IMR-90 (cell line): ENCODE data around the gene CCDC148. TPM values are rescaled to one million over a fixed set of nuclear protein-coding genes. Genes with fewer than 3 reads are reported as not detected.

ENCODE experiments used
- ATAC-seq: fragments of 200-7000 bp; cut with Tn5 transposase; 2 replicates; pipeline ENCODE4 v1.9.1; 2020; ENCODE audit warnings: low read depth, mild to moderate bottlenecking, moderate library complexity
- BruUV-seq: library from RNA; stranded (reverse); fragments of 400-500 nt; replicated peaks from 2 replicates; lab custom pipeline; 2021; lab: Mats Ljungman, UMichigan
- CTCF ChIA-PET: fragments of 300-600 bp; formaldehyde crosslinking; extraction: SDS; loops from one replicate; lab custom pipeline; 2021; ENCODE audit warnings: antibody characterized with exemption; lab: Yijun Ruan, JAX
- POLR2A ChIA-PET: fragments of 300-600 bp; sonication (Branson Sonifier 250); formaldehyde crosslinking; loops from one replicate; lab custom pipeline; 2022; ENCODE audit warnings: antibody characterized with exemption; ENCODE audit not compliant: unreplicated experiment; lab: Charles Lee
- DNase-seq: peaks from one replicate; pipeline ENCODE4 v3.0.0; 2013
- H2AFZ ChIP-seq: replicated peaks from 2 replicates; pipeline ENCODE3; 2013; ENCODE audit warnings: low read length, mild to moderate bottlenecking; ENCODE audit not compliant: poor library complexity
- H2AK5ac ChIP-seq: 2 replicates; pipeline ENCODE4 v1.6.1; 2013; ENCODE audit warnings: low read depth, low read length, inconsistent platforms
- H2AK9ac ChIP-seq: replicated peaks from 2 replicates; pipeline ENCODE3; 2013; ENCODE audit warnings: mild to moderate bottlenecking, low read depth, low read length, moderate library complexity; ENCODE audit not compliant: poor library complexity
- H2BK120ac ChIP-seq: 2 replicates; pipeline ENCODE4 v1.6.1; 2013; ENCODE audit warnings: low read depth, low read length, inconsistent platforms
- H2BK15ac ChIP-seq: 3 replicates; pipeline ENCODE4 v1.6.1; 2013; ENCODE audit warnings: low read depth, low read length, inconsistent platforms
- H2BK20ac ChIP-seq: 2 replicates; pipeline ENCODE4 v1.6.1; 2013; ENCODE audit warnings: low read depth, mild to moderate bottlenecking, inconsistent platforms, low read length, moderate library complexity
- H2BK5ac ChIP-seq: 2 replicates; pipeline ENCODE4 v1.6.1; 2013; ENCODE audit warnings: mild to moderate bottlenecking, low read depth, low read length, inconsistent platforms; ENCODE audit not compliant: poor library complexity, severe bottlenecking
- H3K14ac ChIP-seq: replicated peaks from 2 replicates; pipeline ENCODE4 v1.6.1; 2013; ENCODE audit warnings: low read depth, low read length, inconsistent platforms
- H3K18ac ChIP-seq: 2 replicates; pipeline ENCODE4 v1.6.1; 2013; ENCODE audit warnings: low read depth, low read length, control low read depth
- H3K23ac ChIP-seq: 2 replicates; pipeline ENCODE4 v1.6.1; 2013; ENCODE audit warnings: low read depth, low read length, inconsistent platforms
- H3K27ac ChIP-seq: 2 replicates; pipeline ENCODE4 v1.5.1; 2013; ENCODE audit warnings: mild to moderate bottlenecking, control low read depth, low read length; ENCODE audit not compliant: insufficient read depth
- H3K27me3 ChIP-seq: 2 replicates; pipeline ENCODE4 v1.6.1; 2013; ENCODE audit warnings: low read length; ENCODE audit not compliant: control insufficient read depth, insufficient read depth
- H3K36me3 ChIP-seq: 2 replicates; pipeline ENCODE4 v1.6.1; 2013; ENCODE audit warnings: low read length, mixed read lengths; ENCODE audit not compliant: control insufficient read depth, insufficient read depth
- H3K4ac ChIP-seq: 2 replicates; pipeline ENCODE4 v1.6.1; 2013; ENCODE audit warnings: low read depth, low read length, inconsistent platforms
- H3K4me1 ChIP-seq: 2 replicates; pipeline ENCODE4 v1.6.1; 2013; ENCODE audit warnings: low read length, mixed read lengths; ENCODE audit not compliant: control insufficient read depth, insufficient read depth
- H3K4me2 ChIP-seq: 2 replicates; pipeline ENCODE4 v1.6.1; 2013; ENCODE audit warnings: low read depth, mild to moderate bottlenecking, control low read depth, low read length, moderate library complexity
- H3K4me3 ChIP-seq: 2 replicates; pipeline ENCODE4 v1.5.1; 2013; ENCODE audit warnings: low read depth, mild to moderate bottlenecking, control low read depth, low read length, moderate library complexity; ENCODE audit not compliant: insufficient read depth
- H3K56ac ChIP-seq: 2 replicates; pipeline ENCODE4 v1.6.1; 2013; ENCODE audit warnings: low read length, inconsistent platforms; ENCODE audit not compliant: insufficient read depth; ENCODE audit errors: extremely low read depth
- H3K79me1 ChIP-seq, 2 experiments: 2 replicates each; pipeline ENCODE4 v1.6.1; 2013; ENCODE audit warnings: low read length in 2 of 2, inconsistent platforms in 1 of 2, low read depth in 1 of 2
- H3K9ac ChIP-seq: 2 replicates; pipeline ENCODE4 v1.6.1; 2013; ENCODE audit warnings: low read depth, low read length, control low read depth
- H3K9me1 ChIP-seq: 2 replicates; pipeline ENCODE4 v1.6.1; 2013; ENCODE audit warnings: low read length, inconsistent platforms; ENCODE audit not compliant: insufficient read depth
- H3K9me3 ChIP-seq: 2 replicates; pipeline ENCODE4 v1.6.1; 2013; ENCODE audit warnings: low read length; ENCODE audit not compliant: control insufficient read depth, insufficient read depth
- H4K20me1 ChIP-seq: 2 replicates; pipeline ENCODE4 v1.6.1; 2013; ENCODE audit warnings: low read length, inconsistent platforms; ENCODE audit not compliant: insufficient read depth
- H4K5ac ChIP-seq: 2 replicates; pipeline ENCODE4 v1.6.1; 2013; ENCODE audit warnings: mild to moderate bottlenecking, low read depth, low read length, control low read depth
- H4K8ac ChIP-seq, 2 experiments: 2 replicates each; pipeline ENCODE4 v1.6.1; 2013; ENCODE audit warnings: low read depth in 2 of 2, low read length in 2 of 2, control low read depth in 1 of 2, inconsistent platforms in 1 of 2
- H4K91ac ChIP-seq: 2 replicates; pipeline ENCODE4 v1.6.1; 2013; ENCODE audit warnings: low read depth, low read length, inconsistent platforms; ENCODE audit not compliant: insufficient read depth
- BHLHE40 ChIP-seq: fragments of 150-350 bp; IDR thresholded peaks from 2 replicates; pipeline ENCODE4 v1.6.1; 2016; ENCODE audit warnings: mild to moderate bottlenecking, low read depth, low read length
- CEBPB ChIP-seq: IDR thresholded peaks from 2 replicates; pipeline ENCODE4 v1.6.1; 2012; ENCODE audit warnings: low read depth, low read length, improper control_type of control experiment
- CTCF ChIP-seq: conservative IDR thresholded peaks from 2 replicates; pipeline ENCODE4 v1.5.1; 2012; ENCODE audit warnings: mild to moderate bottlenecking, low read depth, low read length, improper control_type of control experiment
- ELK1 ChIP-seq: fragments of 150-350 bp; IDR thresholded peaks from 2 replicates; pipeline ENCODE4 v1.6.1; 2016; ENCODE audit warnings: low read depth, mild to moderate bottlenecking, low read length, moderate library complexity, borderline replicate concordance
- FOS ChIP-seq: fragments of 150-350 bp; IDR thresholded peaks from 2 replicates; pipeline ENCODE4 v1.6.1; 2016; ENCODE audit warnings: low read depth, low read length
- MAFK ChIP-seq: IDR thresholded peaks from 2 replicates; pipeline ENCODE4 v1.6.1; 2012; ENCODE audit warnings: low read depth, low read length, improper control_type of control experiment
- MXI1 ChIP-seq: IDR thresholded peaks from 2 replicates; pipeline ENCODE4 v1.6.1; 2012; ENCODE audit warnings: low read depth, mild to moderate bottlenecking, low read length, moderate library complexity, borderline replicate concordance
- NFE2L2 ChIP-seq: fragments of 150-350 bp; IDR thresholded peaks from 2 replicates; pipeline ENCODE4 v1.6.1; 2016; ENCODE audit warnings: low read depth, mild to moderate bottlenecking, low read length
- RAD21 ChIP-seq: IDR thresholded peaks from 2 replicates; pipeline ENCODE4 v1.6.1; 2012; ENCODE audit warnings: low read length, improper control_type of control experiment
- RCOR1 ChIP-seq: IDR thresholded peaks from 2 replicates; pipeline ENCODE4 v1.6.1; 2012; ENCODE audit warnings: mild to moderate bottlenecking, low read length, improper control_type of control experiment; ENCODE audit not compliant: insufficient replicate concordance
- USF2 ChIP-seq: fragments of 150-350 bp; IDR thresholded peaks from 2 replicates; pipeline ENCODE4 v1.6.1; 2017; ENCODE audit warnings: mild to moderate bottlenecking, antibody characterized with exemption, low read length, low read depth
- WGBS, 2 experiments: methylation state at CpG; one replicate each; pipeline versions ENCODE4 v1.1.5 to v1.1.7; 2013; ENCODE audit warnings: missing lambda C conversion rate in 2 of 2; ENCODE audit not compliant: insufficient read length in 1 of 2; ENCODE audit errors: extremely low coverage in 2 of 2; 5-methylcytosine and 5-hydroxymethylcytosine counted together
- dilution Hi-C: fragments of 300-500 bp; cut with HindIII; formaldehyde crosslinking; loops from one replicate; pipeline ENCODE4 v1.14.3; 2018; ENCODE audit warnings: low sequenced_read_pairs; ENCODE audit not compliant: unreplicated experiment
- in situ Hi-C: fragments of 300-500 bp; cut with MboI; formaldehyde crosslinking; loops from 3 replicates; pipeline ENCODE4 v1.14.3; 2019; ENCODE audit warnings: low sequenced_read_pairs, inconsistent platforms, mixed read lengths
- intact Hi-C: fragments of 100-400 bp; cut with micrococcal nuclease; formaldehyde crosslinking; loops from 2 replicates; pipeline ENCODE4 v1.10.0; 2022
- polyA plus RNA-seq, 3 experiments: library from polyadenylated mRNA; depleted of rRNA; stranded (reverse); fragments of >200 nt; gene quantifications; 2 replicates each; pipeline ENCODE4 v1.2.3, GENCODE V29; 2012; ENCODE audit warnings: low replicate concordance in 1 of 3
- total RNA-seq: library from RNA; depleted of rRNA; stranded (reverse); fragments of >200 nt; gene quantifications from 2 replicates; pipeline ENCODE4 v1.2.3, GENCODE V29; 2012

Gene CCDC148
- total and polyA plus RNA-seq, 2 of the 4 experiments (the other 2 are of a cell fraction): 0.18 to 0.31 TPM

GRCh38 chr2:158293722-158294121 lies 162.8 kb downstream of the CCDC148 start:
- DNase-seq: no peak
- Histone ChIP-seq H4K20me1 (no peaks in the 10 kb centered on the region), H3K4me3 (no peak overlapping the region), H3K4me2 (no peak overlapping the region), H2BK20ac (no peak overlapping the region), H3K27me3 (no peaks in the 10 kb centered on the region), H2BK5ac (no peak overlapping the region), H4K5ac (no peak overlapping the region), H3K27ac (no peak overlapping the region), H3K4me1 (no peaks in the 10 kb centered on the region), H2BK15ac (no peak overlapping the region), H3K9me3 (no peaks in the 10 kb centered on the region), H2AK9ac (no peak overlapping the region), H3K36me3 (no peaks in the 10 kb centered on the region), H2BK120ac (no peak overlapping the region), H3K79me1 (no peaks in the 10 kb centered on the region), H3K14ac (no peak overlapping the region), H3K18ac (no peak overlapping the region), H3K56ac (no peak overlapping the region), H3K4ac (no peak overlapping the region), H3K23ac (no peak overlapping the region), H3K9ac (no peak overlapping the region), H2AFZ (no peak overlapping the region), H4K91ac (no peak overlapping the region), H3K9me1 (no peaks in the 10 kb centered on the region), H2AK5ac (no peak overlapping the region), H4K8ac (no peak overlapping the region)
- ChIA-PET POLR2A (no interaction called here), CTCF (no interaction called here)
- in situ Hi-C loops: no loop called here
- TF ChIP-seq NFE2L2 (no peak), RAD21 (no peak), ELK1 (no peak), MAFK (no peak), CEBPB (no peak), RCOR1 (no peak), FOS (no peak), CTCF (no peak), USF2 (no peak), BHLHE40 (no peak), MXI1 (no peak)
- dilution Hi-C loops: no loop called here
- no CpG with 5 or more reads among the region's 3 CpGs for WGBS, 2 experiments
- intact Hi-C loops: no loop called here
- BruUV-seq: no TSS peak
- no peak for ATAC-seq
